Measurements from ENCODE around the gene NR4A2.
"Not testable (repeated sequence)": the region's sequence is repeated elsewhere in the genome, so short reads cannot be mapped to it uniquely, and the experiment has no call there.

The NR4A2 gene

DNA sequence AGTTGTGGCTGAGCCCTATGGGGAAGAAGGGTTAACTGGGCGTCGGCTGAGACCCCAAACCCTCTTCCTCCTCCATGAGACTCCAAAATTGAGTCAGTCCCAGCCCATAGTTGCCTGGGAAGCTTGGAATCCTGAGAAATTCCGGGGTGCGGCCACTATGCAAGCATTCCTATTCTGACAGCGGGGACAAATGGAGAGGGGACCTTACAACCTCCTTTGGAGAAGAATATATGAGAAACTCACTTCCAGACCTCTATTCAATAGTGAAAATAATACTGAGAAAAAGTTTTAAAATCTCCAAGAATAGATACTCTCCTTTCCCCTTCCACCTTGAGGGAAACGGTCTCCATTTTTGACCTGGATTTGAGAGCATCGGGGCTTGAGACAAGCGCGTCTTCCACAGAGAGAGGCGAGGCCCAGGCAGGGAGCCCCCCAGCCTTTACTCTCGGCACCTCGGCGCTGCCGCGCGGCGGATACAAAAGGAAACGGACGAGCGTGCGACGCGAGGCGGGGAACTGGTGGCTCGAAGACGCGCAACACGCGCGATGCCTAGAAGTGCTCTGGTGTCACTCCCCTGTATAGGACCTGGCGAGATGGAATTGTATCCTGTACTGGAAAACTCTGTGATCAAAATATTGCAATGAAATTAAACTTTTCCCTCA is 11.1 kb downstream of the NR4A2 start:
- DNase-seq (ENCODE audit: low read depth): no peak

GRCh38 chr2:156320486-156321098 is 11.9 kb downstream of the NR4A2 start:
- DNase-seq (ENCODE audit: low read depth): no peak

DNA sequence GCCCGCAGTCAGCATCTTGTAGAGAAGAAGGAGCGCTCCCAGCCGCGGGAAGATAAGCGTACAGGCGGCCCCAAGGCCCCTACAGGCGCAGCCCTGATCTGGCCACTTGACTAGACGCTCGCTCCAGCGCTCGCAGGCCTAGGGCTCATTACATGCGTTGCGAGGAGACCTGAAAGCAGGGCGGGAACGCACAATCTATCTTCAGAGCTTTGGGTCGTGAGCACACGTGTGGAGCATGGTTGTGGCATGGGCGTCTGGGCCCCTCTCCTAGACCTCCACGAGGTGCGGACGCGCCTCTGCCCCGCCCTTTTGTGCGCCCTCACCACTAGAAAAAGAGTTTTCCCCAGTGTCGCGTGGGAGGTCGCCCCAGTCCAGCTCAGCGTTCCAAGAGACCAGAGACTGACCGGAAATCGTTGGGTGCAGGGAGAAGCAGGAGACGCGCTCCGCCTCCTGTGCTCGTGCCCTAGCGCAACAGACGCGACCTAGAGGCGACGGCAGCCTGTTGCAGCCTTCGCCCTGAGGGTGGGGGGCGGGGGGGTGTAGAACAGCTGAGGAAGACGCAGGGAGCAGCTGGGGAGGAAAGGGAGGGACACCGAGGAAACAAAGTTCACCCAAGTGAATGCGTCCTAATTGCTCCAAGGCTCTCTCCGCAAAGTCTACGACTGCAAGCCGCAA is 12.6 kb downstream of the NR4A2 start:
- no peak for DNase-seq (ENCODE audit: low read depth)

- no peak for DNase-seq (ENCODE audit: low read depth)
These were observed 14.9 kb downstream of the NR4A2 start for GRCh38 chr2:156317631-156318030.

DNA sequence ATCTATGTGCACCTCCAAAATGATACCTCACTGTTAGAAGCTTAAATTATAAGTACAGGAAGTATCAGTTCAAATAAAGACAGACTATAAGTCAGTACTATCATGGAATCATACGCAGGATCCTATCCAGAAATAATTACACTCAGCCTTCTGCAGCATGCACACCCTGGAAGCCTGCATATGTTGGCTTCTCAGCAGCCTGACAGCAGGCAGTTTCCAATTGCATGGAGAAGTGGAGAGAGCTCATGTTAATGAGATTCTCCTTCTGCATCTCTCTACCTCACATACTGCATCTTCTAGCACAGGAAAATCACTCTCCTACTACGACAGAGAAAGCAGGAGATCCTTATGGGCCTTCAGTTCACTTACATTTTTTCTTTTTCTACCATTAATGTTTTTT is 20.5 kb downstream of the NR4A2 start:
- DNase-seq (ENCODE audit: low read depth): no peak

DNA sequence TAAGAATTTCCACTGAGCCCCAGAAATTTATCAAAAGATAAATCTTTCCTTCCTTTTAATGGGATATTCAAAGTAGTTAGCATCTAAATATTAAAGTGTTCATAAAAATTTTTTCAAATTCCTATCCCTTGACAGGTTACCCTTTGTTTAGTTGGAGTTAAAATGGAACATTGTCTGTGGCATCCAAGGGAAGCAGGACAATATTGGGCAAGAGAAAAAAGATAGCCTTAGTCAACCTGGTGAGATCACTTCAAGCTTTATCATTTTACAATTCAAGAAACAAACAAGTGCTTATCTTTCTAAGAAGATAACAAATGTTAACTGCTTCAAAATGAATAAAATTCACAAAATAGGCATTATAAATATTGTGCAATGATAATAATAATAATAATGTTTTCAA is 21.7 kb downstream of the NR4A2 start:
- no peak for DNase-seq (ENCODE audit: low read depth)

- no peak for DNase-seq (ENCODE audit: low read depth)
These were observed 22.6 kb downstream of the NR4A2 start for GRCh38 chr2:156309917-156310316.

DNA sequence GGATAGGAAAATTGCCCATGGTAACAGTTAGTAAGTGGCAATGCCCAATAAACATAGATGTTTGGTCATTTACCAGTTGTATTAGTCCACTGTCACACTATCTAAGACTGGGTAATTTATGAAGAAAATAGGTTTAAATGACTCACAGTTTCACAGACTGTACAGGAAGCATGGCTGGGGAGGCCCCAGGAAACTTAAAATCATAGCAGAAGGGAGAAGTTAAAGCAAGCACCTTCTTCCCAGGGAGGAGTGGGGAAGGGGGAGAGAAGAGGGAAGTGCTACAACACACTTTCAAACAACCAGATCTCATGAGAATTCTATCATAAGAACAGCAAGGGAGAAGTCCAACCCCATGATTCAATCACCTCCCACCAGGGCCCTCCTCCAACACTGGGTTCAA is 23.4 kb downstream of the NR4A2 start:
- DNase-seq (ENCODE audit: low read depth): no peak

- DNase-seq (ENCODE audit: low read depth): no peak
These were observed 25.7 kb downstream of the NR4A2 start for GRCh38 chr2:156306821-156307220.

- no peak for DNase-seq (ENCODE audit: low read depth)
These were observed 27.4 kb downstream of the NR4A2 start for GRCh38 chr2:156305121-156305520.

DNA sequence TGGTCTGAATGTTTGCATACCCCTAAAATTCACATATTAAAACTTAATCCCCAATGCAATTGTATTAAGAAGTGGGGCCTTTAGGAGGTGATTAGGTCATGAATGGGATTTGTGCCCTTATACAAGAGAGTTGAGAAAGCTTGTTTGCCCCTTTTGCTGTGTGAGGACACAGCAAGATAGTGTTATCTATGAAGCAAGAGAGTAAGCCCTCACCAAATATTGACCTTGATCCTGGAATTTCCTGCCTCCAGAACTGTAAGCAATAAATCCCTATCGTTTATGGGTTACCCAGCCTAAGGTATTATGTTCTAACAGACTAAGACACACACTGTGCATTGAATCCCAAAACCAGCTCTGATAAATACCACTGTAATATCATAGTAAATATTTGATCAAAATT is 32.2 kb downstream of the NR4A2 start:
- DNase-seq (ENCODE audit: low read depth): no peak

GRCh38 chr2:156294945-156295580 is 37.5 kb downstream of the NR4A2 start:
- DNase-seq (ENCODE audit: low read depth): no peak

DNA sequence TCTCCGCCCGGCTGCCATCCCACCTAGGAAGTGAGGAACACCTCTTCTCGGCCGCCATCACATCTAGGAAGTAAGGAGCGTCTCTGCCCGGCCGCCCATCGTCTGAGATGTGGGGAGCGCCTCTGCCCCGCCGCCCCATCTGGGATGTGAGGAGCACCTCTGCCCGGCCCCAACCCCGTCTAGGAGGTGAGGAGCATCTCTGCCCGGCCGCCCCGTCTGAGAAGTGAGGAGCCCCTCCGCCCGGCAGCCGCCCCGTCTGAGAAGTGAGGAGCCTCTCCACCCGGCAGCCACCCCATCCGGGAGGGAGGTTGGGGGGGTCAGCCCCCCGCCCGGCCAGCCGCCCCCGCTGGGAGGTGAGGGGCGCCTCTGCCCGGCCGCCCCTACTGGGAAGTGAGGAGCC is 39.1 kb downstream of the NR4A2 start:
- not testable (repeated sequence) for DNase-seq (ENCODE audit: low read depth)

DNA sequence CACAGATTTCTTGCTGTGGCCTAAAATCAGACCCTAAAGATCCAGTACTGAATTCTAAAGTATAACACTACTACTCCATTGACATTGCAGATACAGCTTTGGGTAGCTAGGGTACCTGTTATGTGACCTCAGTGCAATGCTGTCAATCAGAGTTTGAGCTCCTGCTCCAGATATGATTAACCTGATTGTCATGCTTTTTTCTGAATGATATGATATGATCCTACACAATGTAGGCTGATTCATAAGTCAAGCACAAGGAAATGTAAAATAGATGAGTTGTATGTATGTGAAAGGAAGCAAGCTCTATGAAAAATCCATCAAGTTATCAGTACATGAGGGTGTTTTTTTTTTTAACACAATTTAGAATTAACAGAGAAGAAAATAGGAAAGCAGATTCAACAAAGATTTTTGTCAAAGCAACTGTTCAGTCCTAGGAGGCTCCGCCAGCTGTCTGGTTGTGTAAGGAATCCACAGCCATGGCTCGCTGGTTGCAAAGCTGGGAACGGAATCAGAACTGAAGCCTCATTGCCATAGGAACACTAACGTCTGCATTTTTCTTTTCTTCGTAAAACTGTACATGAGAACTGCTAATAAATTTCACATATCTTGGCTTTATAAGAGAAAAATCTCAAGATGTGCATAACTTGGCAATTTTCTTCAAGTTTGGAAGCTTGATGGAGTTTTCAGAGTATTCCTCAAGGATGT is 52.9 kb downstream of the NR4A2 start:
- no peak for DNase-seq (ENCODE audit: low read depth)

Data from stimulated activated CD8-positive, alpha-beta memory T cell treated with anti-CD3 and anti-CD28 coated beads, Interleukin-12 subunit alpha, Interleukin-12 subunit beta, amount 100 ng/mL, for 1 hour (primary cell).